IMR-90 (cell line): ENCODE results near the gene MAGI1. TPM values are rescaled to one million over a fixed set of nuclear protein-coding genes. Genes with fewer than 3 reads are reported as not detected.
A peak's percentile ranks its signal among the peaks of the same experiment; 100 is the strongest.

ENCODE experiments used
- ATAC-seq: fragments of 200-7000 bp; cut with Tn5 transposase; 2 replicates; pipeline ENCODE4 v1.9.1; 2020; ENCODE audit warnings: low read depth, mild to moderate bottlenecking, moderate library complexity
- BruUV-seq: library from RNA; stranded (reverse); fragments of 400-500 nt; replicated peaks from 2 replicates; lab custom pipeline; 2021; lab: Mats Ljungman, UMichigan
- CTCF ChIA-PET: fragments of 300-600 bp; formaldehyde crosslinking; extraction: SDS; loops from one replicate; lab custom pipeline; 2021; ENCODE audit warnings: antibody characterized with exemption; lab: Yijun Ruan, JAX
- POLR2A ChIA-PET: fragments of 300-600 bp; sonication (Branson Sonifier 250); formaldehyde crosslinking; loops from one replicate; lab custom pipeline; 2022; ENCODE audit warnings: antibody characterized with exemption; ENCODE audit not compliant: unreplicated experiment; lab: Charles Lee
- DNase-seq: peaks from one replicate; pipeline ENCODE4 v3.0.0; 2013
- H2AFZ ChIP-seq: replicated peaks from 2 replicates; pipeline ENCODE3; 2013; ENCODE audit warnings: low read length, mild to moderate bottlenecking; ENCODE audit not compliant: poor library complexity
- H2AK5ac ChIP-seq: 2 replicates; pipeline ENCODE4 v1.6.1; 2013; ENCODE audit warnings: low read depth, low read length, inconsistent platforms
- H2AK9ac ChIP-seq: replicated peaks from 2 replicates; pipeline ENCODE3; 2013; ENCODE audit warnings: mild to moderate bottlenecking, low read depth, low read length, moderate library complexity; ENCODE audit not compliant: poor library complexity
- H2BK120ac ChIP-seq: 2 replicates; pipeline ENCODE4 v1.6.1; 2013; ENCODE audit warnings: low read depth, low read length, inconsistent platforms
- H2BK15ac ChIP-seq: 3 replicates; pipeline ENCODE4 v1.6.1; 2013; ENCODE audit warnings: low read depth, low read length, inconsistent platforms
- H2BK20ac ChIP-seq: 2 replicates; pipeline ENCODE4 v1.6.1; 2013; ENCODE audit warnings: low read depth, mild to moderate bottlenecking, inconsistent platforms, low read length, moderate library complexity
- H2BK5ac ChIP-seq: 2 replicates; pipeline ENCODE4 v1.6.1; 2013; ENCODE audit warnings: mild to moderate bottlenecking, low read depth, low read length, inconsistent platforms; ENCODE audit not compliant: poor library complexity, severe bottlenecking
- H3K14ac ChIP-seq: replicated peaks from 2 replicates; pipeline ENCODE4 v1.6.1; 2013; ENCODE audit warnings: low read depth, low read length, inconsistent platforms
- H3K18ac ChIP-seq: 2 replicates; pipeline ENCODE4 v1.6.1; 2013; ENCODE audit warnings: low read depth, low read length, control low read depth
- H3K23ac ChIP-seq: 2 replicates; pipeline ENCODE4 v1.6.1; 2013; ENCODE audit warnings: low read depth, low read length, inconsistent platforms
- H3K27ac ChIP-seq: 2 replicates; pipeline ENCODE4 v1.5.1; 2013; ENCODE audit warnings: mild to moderate bottlenecking, control low read depth, low read length; ENCODE audit not compliant: insufficient read depth
- H3K27me3 ChIP-seq: 2 replicates; pipeline ENCODE4 v1.6.1; 2013; ENCODE audit warnings: low read length; ENCODE audit not compliant: control insufficient read depth, insufficient read depth
- H3K36me3 ChIP-seq: 2 replicates; pipeline ENCODE4 v1.6.1; 2013; ENCODE audit warnings: low read length, mixed read lengths; ENCODE audit not compliant: control insufficient read depth, insufficient read depth
- H3K4ac ChIP-seq: 2 replicates; pipeline ENCODE4 v1.6.1; 2013; ENCODE audit warnings: low read depth, low read length, inconsistent platforms
- H3K4me1 ChIP-seq: 2 replicates; pipeline ENCODE4 v1.6.1; 2013; ENCODE audit warnings: low read length, mixed read lengths; ENCODE audit not compliant: control insufficient read depth, insufficient read depth
- H3K4me2 ChIP-seq: 2 replicates; pipeline ENCODE4 v1.6.1; 2013; ENCODE audit warnings: low read depth, mild to moderate bottlenecking, control low read depth, low read length, moderate library complexity
- H3K4me3 ChIP-seq: 2 replicates; pipeline ENCODE4 v1.5.1; 2013; ENCODE audit warnings: low read depth, mild to moderate bottlenecking, control low read depth, low read length, moderate library complexity; ENCODE audit not compliant: insufficient read depth
- H3K56ac ChIP-seq: 2 replicates; pipeline ENCODE4 v1.6.1; 2013; ENCODE audit warnings: low read length, inconsistent platforms; ENCODE audit not compliant: insufficient read depth; ENCODE audit errors: extremely low read depth
- H3K79me1 ChIP-seq, 2 experiments: 2 replicates each; pipeline ENCODE4 v1.6.1; 2013; ENCODE audit warnings: low read length in 2 of 2, inconsistent platforms in 1 of 2, low read depth in 1 of 2
- H3K9ac ChIP-seq: 2 replicates; pipeline ENCODE4 v1.6.1; 2013; ENCODE audit warnings: low read depth, low read length, control low read depth
- H3K9me1 ChIP-seq: 2 replicates; pipeline ENCODE4 v1.6.1; 2013; ENCODE audit warnings: low read length, inconsistent platforms; ENCODE audit not compliant: insufficient read depth
- H3K9me3 ChIP-seq: 2 replicates; pipeline ENCODE4 v1.6.1; 2013; ENCODE audit warnings: low read length; ENCODE audit not compliant: control insufficient read depth, insufficient read depth
- H4K20me1 ChIP-seq: 2 replicates; pipeline ENCODE4 v1.6.1; 2013; ENCODE audit warnings: low read length, inconsistent platforms; ENCODE audit not compliant: insufficient read depth
- H4K5ac ChIP-seq: 2 replicates; pipeline ENCODE4 v1.6.1; 2013; ENCODE audit warnings: mild to moderate bottlenecking, low read depth, low read length, control low read depth
- H4K8ac ChIP-seq, 2 experiments: 2 replicates each; pipeline ENCODE4 v1.6.1; 2013; ENCODE audit warnings: low read depth in 2 of 2, low read length in 2 of 2, control low read depth in 1 of 2, inconsistent platforms in 1 of 2
- H4K91ac ChIP-seq: 2 replicates; pipeline ENCODE4 v1.6.1; 2013; ENCODE audit warnings: low read depth, low read length, inconsistent platforms; ENCODE audit not compliant: insufficient read depth
- CHD1 ChIP-seq: IDR thresholded peaks from 2 replicates; pipeline ENCODE4 v1.6.1; 2012; ENCODE audit warnings: low read depth, low read length, improper control_type of control experiment
- MAFK ChIP-seq: IDR thresholded peaks from 2 replicates; pipeline ENCODE4 v1.6.1; 2012; ENCODE audit warnings: low read depth, low read length, improper control_type of control experiment
- MXI1 ChIP-seq: IDR thresholded peaks from 2 replicates; pipeline ENCODE4 v1.6.1; 2012; ENCODE audit warnings: low read depth, mild to moderate bottlenecking, low read length, moderate library complexity, borderline replicate concordance
- POLR2A ChIP-seq: IDR thresholded peaks from 2 replicates; pipeline ENCODE4 v1.6.1; 2012; ENCODE audit warnings: mild to moderate bottlenecking, low read depth, low read length
- WGBS, 2 experiments: methylation state at CpG; one replicate each; pipeline versions ENCODE4 v1.1.5 to v1.1.7; 2013; ENCODE audit warnings: missing lambda C conversion rate in 2 of 2; ENCODE audit not compliant: insufficient read length in 1 of 2; ENCODE audit errors: extremely low coverage in 2 of 2; 5-methylcytosine and 5-hydroxymethylcytosine counted together
- dilution Hi-C: fragments of 300-500 bp; cut with HindIII; formaldehyde crosslinking; loops from one replicate; pipeline ENCODE4 v1.14.3; 2018; ENCODE audit warnings: low sequenced_read_pairs; ENCODE audit not compliant: unreplicated experiment
- in situ Hi-C: fragments of 300-500 bp; cut with MboI; formaldehyde crosslinking; loops from 3 replicates; pipeline ENCODE4 v1.14.3; 2019; ENCODE audit warnings: low sequenced_read_pairs, inconsistent platforms, mixed read lengths
- intact Hi-C: fragments of 100-400 bp; cut with micrococcal nuclease; formaldehyde crosslinking; loops from 2 replicates; pipeline ENCODE4 v1.10.0; 2022
- polyA plus RNA-seq, 3 experiments: library from polyadenylated mRNA; depleted of rRNA; stranded (reverse); fragments of >200 nt; gene quantifications; 2 replicates each; pipeline ENCODE4 v1.2.3, GENCODE V29; 2012; ENCODE audit warnings: low replicate concordance in 1 of 3
- total RNA-seq: library from RNA; depleted of rRNA; stranded (reverse); fragments of >200 nt; gene quantifications from 2 replicates; pipeline ENCODE4 v1.2.3, GENCODE V29; 2012

The MAGI1 gene
- total and polyA plus RNA-seq, 2 of the 4 experiments (the other 2 are of a cell fraction), result 14.5 to 24.2 TPM

- H3K27ac ChIP-seq, result no peak overlapping the region
- no peak overlapping the region for H3K4ac ChIP-seq
- in situ Hi-C loops (no loop called here), intact Hi-C loops (no loop called here), dilution Hi-C loops (no loop called here)
- H3K4me1 ChIP-seq, result peaks cover 1% of the 10 kb centered on the region; the same call in 1 of the 2 replicates
- peaks cover 9 to 20% of the 10 kb centered on the region in 2 experiments for H3K79me1 ChIP-seq
- no peak overlapping the region for H2AK5ac ChIP-seq
- DNase-seq (no peak), ATAC-seq (no peak)
- H3K27me3 ChIP-seq, result no peaks in the 10 kb centered on the region
- H4K8ac ChIP-seq, result no peak overlapping the region
- BruUV-seq, result no TSS peak
- TF ChIP-seq CHD1 (no peak), MXI1 (no peak), POLR2A (no peak), MAFK (peak; percentile 53)
- H2BK20ac ChIP-seq, result no peak overlapping the region
- no peak overlapping the region for H3K14ac ChIP-seq
- no peak overlapping the region for H3K4me2 ChIP-seq
- no peak overlapping the region for H2BK15ac ChIP-seq
- H3K36me3 ChIP-seq, result no peaks in the 10 kb centered on the region
- no peak overlapping the region for H2AFZ ChIP-seq
- H3K9me1 ChIP-seq, result peaks cover 3% of the 10 kb centered on the region; the same call in 1 of the 2 replicates
- H2BK5ac ChIP-seq, result no peak overlapping the region
- no peaks in the 10 kb centered on the region for H3K9me3 ChIP-seq
- no peak overlapping the region for H4K5ac ChIP-seq
- no peak overlapping the region for H2AK9ac ChIP-seq
- WGBS, 2 experiments, result no CpG with 5 or more reads among the region's 4 CpGs
- H3K4me3 ChIP-seq, result no peak overlapping the region
- CTCF ChIA-PET, result no interaction called here
- no peak overlapping the region for H3K9ac ChIP-seq
- H2BK120ac ChIP-seq, result no peak overlapping the region
- H4K91ac ChIP-seq, result no peak overlapping the region
- no peak overlapping the region for H3K23ac ChIP-seq
- H3K56ac ChIP-seq, result no peak overlapping the region
- no peak overlapping the region for H3K18ac ChIP-seq
- POLR2A ChIA-PET, result no interaction called here
- H4K20me1 ChIP-seq, result peaks cover 9% of the 10 kb centered on the region; the same call in 1 of the 2 replicates
Measured at GRCh38 chr3:65615329-65615728, 423.4 kb downstream of the MAGI1 start.
